Keratinocyte (primary cell): ENCODE results near the gene KLC1. TPM values are rescaled to one million over a fixed set of nuclear protein-coding genes. Genes with fewer than 3 reads are reported as not detected.

Experiments
- DNase-seq: peaks from one replicate; pipeline ENCODE4 v3.0.0-alpha.2; 2011; ENCODE audit warnings: low read depth, missing footprints, low spot score
- FAIRE-seq: peaks from 2 replicates; lab custom pipeline; 2011; peaks lifted over from hg19 to GRCh38; lab: Jason Lieb, UNC
- H2AFZ ChIP-seq: 2 replicates; pipeline ENCODE4 v1.6.0; 2012; ENCODE audit warnings: low read length, control low read depth, inconsistent platforms; ENCODE audit not compliant: control insufficient read depth
- H3K27ac ChIP-seq: 2 replicates; pipeline ENCODE4 v1.5.1; 2011; ENCODE audit warnings: low read length; ENCODE audit not compliant: control insufficient read depth, insufficient read depth
- H3K27me3 ChIP-seq: 3 replicates; pipeline ENCODE4 v1.6.0; 2011; ENCODE audit warnings: low read length; ENCODE audit not compliant: control insufficient read depth, insufficient read depth; ENCODE audit errors: extremely low read depth
- H3K36me3 ChIP-seq, 2 experiments: 2 replicates in 1 of 2; 3 replicates in 1 of 2; pipeline ENCODE4 v1.5.1; 2011; ENCODE audit warnings: low read length in 2 of 2, mild to moderate bottlenecking in 1 of 2; ENCODE audit not compliant: control insufficient read depth in 2 of 2, insufficient read depth in 2 of 2; ENCODE audit errors: extremely low read depth in 1 of 2
- H3K4me1 ChIP-seq: 3 replicates; pipeline ENCODE4 v1.5.1; 2011; ENCODE audit warnings: low read length; ENCODE audit not compliant: control insufficient read depth, insufficient read depth; ENCODE audit errors: extremely low read depth
- H3K4me2 ChIP-seq: 3 replicates; pipeline ENCODE4 v1.6.0; 2011; ENCODE audit warnings: low read depth, low read length; ENCODE audit not compliant: control insufficient read depth, insufficient read depth; ENCODE audit errors: extremely low read depth
- H3K4me3 ChIP-seq, 3 experiments: fragments of 200-600 bp in 1 of 3; sonication (generic) in 1 of 3; 2 replicates in 2 of 3; 3 replicates in 1 of 3; pipeline ENCODE4 v1.5.1; 2011 to 2016; ENCODE audit warnings: low read length in 3 of 3, mild to moderate bottlenecking in 3 of 3, control low read depth in 2 of 3, inconsistent platforms in 1 of 3, low read depth in 1 of 3, mixed read lengths in 1 of 3, mixed run types in 1 of 3, moderate library complexity in 1 of 3; ENCODE audit not compliant: control insufficient read depth in 2 of 3, insufficient read depth in 2 of 3; ENCODE audit errors: extremely low read depth in 1 of 3
- H3K79me2 ChIP-seq: 2 replicates; pipeline ENCODE4 v1.6.0; 2012; ENCODE audit warnings: low read length; ENCODE audit not compliant: control insufficient read depth, insufficient read depth
- H3K9ac ChIP-seq: 3 replicates; pipeline ENCODE4 v1.6.0; 2011; ENCODE audit warnings: low read length; ENCODE audit not compliant: control insufficient read depth, insufficient read depth; ENCODE audit errors: extremely low read depth
- H3K9me1 ChIP-seq: 3 replicates; pipeline ENCODE4 v1.6.0; 2011; ENCODE audit warnings: low read length; ENCODE audit not compliant: control insufficient read depth, insufficient read depth; ENCODE audit errors: extremely low read depth
- H3K9me3 ChIP-seq: 2 replicates; pipeline ENCODE4 v1.5.1; 2012; ENCODE audit warnings: low read depth, low read length; ENCODE audit not compliant: control insufficient read depth
- H4K20me1 ChIP-seq: 3 replicates; pipeline ENCODE4 v1.6.0; 2011; ENCODE audit warnings: low read length; ENCODE audit not compliant: control insufficient read depth, insufficient read depth; ENCODE audit errors: extremely low read depth
- EZH2 ChIP-seq: IDR thresholded peaks from one replicate; pipeline ENCODE4 v1.6.1; 2012; ENCODE audit warnings: inconsistent platforms, mild to moderate bottlenecking, low read length, moderate library complexity
- dilution Hi-C: fragments of 300-500 bp; cut with MboI; formaldehyde crosslinking; loops from one replicate; pipeline ENCODE4 v1.7.0; 2020; ENCODE audit warnings: low sequenced_read_pairs; ENCODE audit not compliant: extremely low pct_ligation_motif_present
- polyA plus RNA-seq, 5 experiments: library from polyadenylated mRNA; depleted of rRNA in 3 of 5; stranded (reverse) in 3 of 5; stranded (forward) in 1 of 5; unstranded in 1 of 5; fragments of >200 nt; gene quantifications; 1 replicate in 1 of 5; 2 replicates in 3 of 5; 3 replicates in 1 of 5; pipeline versions ENCODE4 v1.2.1 to v1.2.3, GENCODE V29; 2011 to 2012; ENCODE audit warnings: missing spikeins in 2 of 5, low read depth in 1 of 5, low replicate concordance in 1 of 5
- TF ChIP-seq, protein P1 (sequence below), 3 experiments: IDR thresholded peaks in 1 of 3; conservative IDR thresholded peaks in 1 of 3; optimal IDR thresholded peaks in 1 of 3; 2 replicates in 2 of 3; 3 replicates in 1 of 3; pipeline versions ENCODE3 to v1.5.1; 2011; ENCODE audit warnings: low read length in 3 of 3, mild to moderate bottlenecking in 3 of 3, moderate library complexity in 2 of 3, control low read depth in 1 of 3, inconsistent platforms in 1 of 3; ENCODE audit not compliant: insufficient read depth in 2 of 3; ENCODE audit errors: extremely low read depth in 1 of 3

KLC1 gene
- polyA plus RNA-seq, 1 donor (not counting 4 experiments of a cell fraction or from before 2014, with no cell fraction given): 130 TPM

DNA sequence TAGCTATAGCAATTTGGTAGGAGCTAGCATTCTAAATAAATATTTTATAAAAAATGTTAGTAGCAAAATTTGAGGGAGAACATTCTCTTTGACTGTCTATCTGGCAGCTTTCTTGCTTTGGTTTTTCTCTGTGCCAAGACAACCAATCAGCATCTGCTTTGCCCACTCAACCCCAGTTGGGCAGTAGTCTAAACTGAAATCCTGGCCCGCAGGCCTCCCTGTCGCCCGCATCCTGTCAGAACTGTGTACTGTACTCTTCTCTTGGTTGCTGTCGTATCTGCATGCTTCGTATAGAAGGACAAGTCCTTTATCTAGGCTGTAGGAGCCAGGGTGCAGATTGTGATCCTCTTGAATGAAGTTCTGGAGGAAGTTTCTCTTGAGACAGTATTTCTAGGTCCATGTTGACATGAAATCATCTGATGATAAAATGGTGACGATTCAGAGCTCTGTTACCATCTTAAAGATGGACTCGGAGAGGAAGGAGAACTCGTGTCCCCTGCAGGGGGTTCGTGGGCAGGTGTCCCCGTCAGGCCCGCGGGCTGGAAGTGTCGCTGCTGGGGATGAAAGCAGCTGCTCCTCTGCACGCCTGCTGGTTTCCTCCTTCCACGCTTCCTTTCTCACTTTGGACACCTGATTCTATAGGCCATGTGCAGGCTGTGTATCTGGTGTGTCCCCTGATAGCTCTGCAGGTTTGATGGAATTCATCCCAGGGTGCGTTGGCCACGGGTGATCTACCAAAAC is 51.6 kb downstream of the KLC1 start:
- Histone ChIP-seq H4K20me1 (no peaks in the 10 kb centered on the region), H3K4me2 (no peak overlapping the region), H3K9me1 (no peaks in the 10 kb centered on the region), H3K4me3 (no peak overlapping the region), H3K27me3 (no peaks in the 10 kb centered on the region), H2AFZ (no peak overlapping the region), H3K27ac (no peak overlapping the region), H3K9ac (no peak overlapping the region), H3K36me3 (peaks cover 50 to 51% of the 10 kb centered on the region in 2 experiments), H3K79me2 (peaks cover 4% of the 10 kb centered on the region), H3K9me3 (no peaks in the 10 kb centered on the region), H3K4me1 (no peaks in the 10 kb centered on the region)
- no peak for DNase-seq
- dilution Hi-C loops: no loop called here
- TF ChIP-seq, protein P1, sequence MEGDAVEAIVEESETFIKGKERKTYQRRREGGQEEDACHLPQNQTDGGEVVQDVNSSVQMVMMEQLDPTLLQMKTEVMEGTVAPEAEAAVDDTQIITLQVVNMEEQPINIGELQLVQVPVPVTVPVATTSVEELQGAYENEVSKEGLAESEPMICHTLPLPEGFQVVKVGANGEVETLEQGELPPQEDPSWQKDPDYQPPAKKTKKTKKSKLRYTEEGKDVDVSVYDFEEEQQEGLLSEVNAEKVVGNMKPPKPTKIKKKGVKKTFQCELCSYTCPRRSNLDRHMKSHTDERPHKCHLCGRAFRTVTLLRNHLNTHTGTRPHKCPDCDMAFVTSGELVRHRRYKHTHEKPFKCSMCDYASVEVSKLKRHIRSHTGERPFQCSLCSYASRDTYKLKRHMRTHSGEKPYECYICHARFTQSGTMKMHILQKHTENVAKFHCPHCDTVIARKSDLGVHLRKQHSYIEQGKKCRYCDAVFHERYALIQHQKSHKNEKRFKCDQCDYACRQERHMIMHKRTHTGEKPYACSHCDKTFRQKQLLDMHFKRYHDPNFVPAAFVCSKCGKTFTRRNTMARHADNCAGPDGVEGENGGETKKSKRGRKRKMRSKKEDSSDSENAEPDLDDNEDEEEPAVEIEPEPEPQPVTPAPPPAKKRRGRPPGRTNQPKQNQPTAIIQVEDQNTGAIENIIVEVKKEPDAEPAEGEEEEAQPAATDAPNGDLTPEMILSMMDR (optimal IDR thresholded peaks at IDR 0.05 in 1 of 3, IDR thresholded peaks at IDR 0.05 in 1 of 3, conservative IDR thresholded peaks at IDR 0.05 in 1 of 3; ENCODE audit: extremely low read depth in 1 of 3, insufficient read depth in 2 of 3, low read length in 3 of 3): no peak
- TF ChIP-seq EZH2: no peak
- no peak for FAIRE-seq

GRCh38 chr14:103683139-103683538 is 54.1 kb downstream of the KLC1 start:
- no peaks in the 10 kb centered on the region for H3K27me3 ChIP-seq
- no peak overlapping the region for H3K4me3 ChIP-seq
- H3K4me1 ChIP-seq: no peaks in the 10 kb centered on the region
- dilution Hi-C loops: no loop called here
- H3K79me2 ChIP-seq: peaks cover 4% of the 10 kb centered on the region
- no peak overlapping the region for H2AFZ ChIP-seq
- H3K9me1 ChIP-seq: no peaks in the 10 kb centered on the region
- FAIRE-seq (no peak), DNase-seq (no peak)
- no peak overlapping the region for H3K9ac ChIP-seq
- no peak for TF ChIP-seq EZH2
- no peaks in the 10 kb centered on the region for H3K9me3 ChIP-seq
- no peak overlapping the region for H3K4me2 ChIP-seq
- H4K20me1 ChIP-seq: peaks cover 4% of the 10 kb centered on the region
- peaks cover 51% of the 10 kb centered on the region in 2 experiments for H3K36me3 ChIP-seq
- H3K27ac ChIP-seq: no peak overlapping the region
